Measurements from ENCODE around the gene ZNF541. TPM values are rescaled to one million over a fixed set of nuclear protein-coding genes. Genes with fewer than 3 reads are reported as not detected.

The ZNF541 gene
- total and polyA plus RNA-seq, 2 donors from 2014 or later = 0.69 to 0.86 TPM

- H3K9ac ChIP-seq (ENCODE audit: low read length in 3 of 3) = no peak overlapping the region
- no peaks in the 10 kb centered on the region for H3K36me3 ChIP-seq (ENCODE audit: control insufficient read depth in 2 of 3, insufficient read depth in 3 of 3, low read length in 3 of 3)
- no peak overlapping the region for H3K27ac ChIP-seq (ENCODE audit: low read depth in 2 of 2, low read length in 2 of 2)
- intact Hi-C loops (cut with DNase I) = no loop called here
- H3K4me3 ChIP-seq (ENCODE audit: low read length in 3 of 3) = no peak overlapping the region
- H3K4me1 ChIP-seq (ENCODE audit: control insufficient read depth in 2 of 3, insufficient read depth in 2 of 3, low read depth in 1 of 3, low read length in 3 of 3) = peaks cover 0 to 2% (median 0%) of the 10 kb centered on the region in 3 donors
- FAIRE-seq (no peak), DNase-seq (peak in 1 of 5 donors; percentile 26)
- peaks cover 0 to 6% (median 4%) of the 10 kb centered on the region in 3 donors for H3K9me3 ChIP-seq (ENCODE audit: control insufficient read depth in 2 of 3, insufficient read depth in 1 of 3, low read length in 3 of 3)
- TF ChIP-seq CTCF (IDR thresholded peaks at IDR 0.05; ENCODE audit: borderline replicate concordance, extremely low read depth, insufficient read depth) = no peak
- H3K27me3 ChIP-seq (ENCODE audit: control insufficient read depth, insufficient read depth, low read length) = no peaks in the 10 kb centered on the region
These were observed 8.8 kb upstream of the ZNF541 start for GRCh38 chr19:47581605-47582319.

DNA sequence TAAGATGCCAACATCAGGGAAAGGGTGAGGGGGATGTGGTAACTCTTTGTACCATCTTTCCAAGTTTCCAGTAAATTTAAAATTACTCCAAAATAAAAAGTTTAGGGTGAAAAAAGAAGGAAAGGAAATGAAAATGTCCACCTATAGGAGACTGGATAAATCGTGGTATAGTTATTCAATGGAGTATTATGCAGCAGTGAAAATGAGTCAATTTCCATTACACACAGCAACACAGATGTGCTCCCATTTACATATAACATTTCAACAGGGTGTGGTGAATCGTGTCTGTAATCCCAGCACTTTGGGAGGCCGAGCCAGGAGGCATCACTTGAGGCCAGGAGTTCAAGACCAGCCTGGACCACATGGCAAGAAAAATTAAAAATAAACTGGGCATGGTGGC, 7.4 kb upstream of the ZNF541 start:
- DNase-seq = no peak
- H3K4me3 ChIP-seq (ENCODE audit: low read length in 3 of 3) = no peak overlapping the region

GRCh38 chr19:47572635-47573034, 313 bp downstream of the ZNF541 start:
- FAIRE-seq (no peak), DNase-seq (peak in 2 of 5 donors; percentile 50 to 69)

More for the DNA sequence above, 7.4 kb upstream of the ZNF541 start:
- FAIRE-seq = no peak
- no peak overlapping the region for H3K27ac ChIP-seq (ENCODE audit: low read depth in 2 of 2, low read length in 2 of 2)
- intact Hi-C loops (cut with DNase I) = no loop called here
- no peaks in the 10 kb centered on the region for H3K36me3 ChIP-seq (ENCODE audit: control insufficient read depth in 2 of 3, insufficient read depth in 3 of 3, low read length in 3 of 3)
- H3K9ac ChIP-seq (ENCODE audit: low read length in 3 of 3) = no peak overlapping the region
- H3K4me1 ChIP-seq (ENCODE audit: control insufficient read depth in 2 of 3, insufficient read depth in 2 of 3, low read depth in 1 of 3, low read length in 3 of 3) = peaks cover 0 to 2% (median 0%) of the 10 kb centered on the region in 3 donors
- no peaks in the 10 kb centered on the region for H3K9me3 ChIP-seq (ENCODE audit: control insufficient read depth in 2 of 3, insufficient read depth in 1 of 3, low read length in 3 of 3)
- TF ChIP-seq CTCF (IDR thresholded peaks at IDR 0.05; ENCODE audit: borderline replicate concordance, extremely low read depth, insufficient read depth) = no peak
- H3K27me3 ChIP-seq (ENCODE audit: control insufficient read depth, insufficient read depth, low read length) = no peaks in the 10 kb centered on the region

More at GRCh38 chr19:47572635-47573034, 313 bp downstream of the ZNF541 start:
- no peaks in the 10 kb centered on the region for H3K27me3 ChIP-seq (ENCODE audit: control insufficient read depth, insufficient read depth, low read length)
- H3K36me3 ChIP-seq (ENCODE audit: control insufficient read depth in 2 of 3, insufficient read depth in 3 of 3, low read length in 3 of 3) = no peaks in the 10 kb centered on the region
- H3K9me3 ChIP-seq (ENCODE audit: control insufficient read depth in 2 of 3, insufficient read depth in 1 of 3, low read length in 3 of 3) = no peaks in the 10 kb centered on the region
- TF ChIP-seq CTCF (IDR thresholded peaks at IDR 0.05; ENCODE audit: borderline replicate concordance, extremely low read depth, insufficient read depth) = no peak
- no peak overlapping the region for H3K27ac ChIP-seq (ENCODE audit: low read depth in 2 of 2, low read length in 2 of 2)
- H3K4me1 ChIP-seq (ENCODE audit: control insufficient read depth in 2 of 3, insufficient read depth in 2 of 3, low read depth in 1 of 3, low read length in 3 of 3) = no peaks in the 10 kb centered on the region
- intact Hi-C loops (cut with DNase I) = no loop called here
- H3K4me3 ChIP-seq (ENCODE audit: low read length in 3 of 3) = no peak overlapping the region
- H3K9ac ChIP-seq (ENCODE audit: low read length in 3 of 3) = no peak overlapping the region

All from kidney (tissue), 14 donors.